GM23248 (cell line): ENCODE measurements around the gene RYR3.

Experiments used
- EZH2 ChIP-seq: fragments of 200-600 bp; sonication (generic); IDR thresholded peaks from 2 replicates; pipeline ENCODE4 v1.6.1; 2018; ENCODE audit warnings: antibody characterized with exemption, mild to moderate bottlenecking; ENCODE audit not compliant: insufficient read depth, poor library complexity, severe bottlenecking
- EZH2phosphoT487 ChIP-seq: fragments of 200-600 bp; sonication (generic); IDR thresholded peaks from 2 replicates; pipeline ENCODE4 v1.6.1; 2018; ENCODE audit warnings: antibody characterized with exemption, moderate library complexity, mild to moderate bottlenecking, low read depth; ENCODE audit not compliant: insufficient read depth

DNA sequence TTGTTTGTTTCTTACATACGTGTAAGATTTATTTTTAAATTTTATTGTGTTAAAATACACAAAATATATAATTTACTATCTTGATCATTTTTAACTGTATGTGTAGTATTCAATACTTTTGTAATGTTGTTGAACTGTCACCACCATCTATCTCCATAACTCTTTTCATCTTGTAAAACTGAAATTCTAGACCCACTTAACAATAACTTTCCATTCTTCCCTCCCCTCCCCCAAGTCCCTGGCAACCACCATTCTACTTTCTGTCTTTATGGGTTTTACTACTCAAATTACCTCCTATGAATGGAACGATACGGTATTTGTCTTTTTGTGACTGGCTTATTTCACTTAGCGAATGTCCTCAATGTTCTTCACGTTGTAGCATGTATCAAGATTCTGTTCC is 395.4 kb downstream of the RYR3 start:
- TF ChIP-seq EZH2 (no peak), EZH2phosphoT487 (no peak)
